ENCODE measurements around the gene CYP2A13. TPM values are rescaled to one million over a fixed set of nuclear protein-coding genes. Genes with fewer than 3 reads are reported as not detected.
A peak's percentile ranks its signal among the peaks of the same experiment; 100 is the strongest.

The CYP2A13 gene
- total and polyA plus RNA-seq, 9 of the 15 experiments (the other 6 are each of a cell fraction or from before 2014, with no cell fraction given): not detected

DNA sequence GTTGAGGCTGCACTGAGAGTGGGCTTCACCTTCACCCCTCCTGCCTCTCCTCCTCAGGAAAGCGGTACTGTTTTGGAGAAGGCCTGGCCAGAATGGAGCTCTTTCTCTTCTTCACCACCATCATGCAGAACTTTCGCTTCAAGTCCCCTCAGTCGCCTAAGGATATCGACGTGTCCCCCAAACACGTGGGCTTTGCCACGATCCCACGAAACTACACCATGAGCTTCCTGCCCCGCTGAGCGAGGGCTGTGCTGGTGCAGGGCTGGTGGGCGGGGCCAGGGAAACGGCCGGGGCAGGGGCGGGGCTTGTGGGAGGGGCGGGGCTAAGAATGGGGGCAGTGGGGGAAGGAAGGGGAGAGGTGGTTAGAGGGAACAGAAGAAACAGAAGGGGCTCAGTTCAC lies 7.5 kb downstream of the CYP2A13 start (continued):
- TF ChIP-seq, protein P1, sequence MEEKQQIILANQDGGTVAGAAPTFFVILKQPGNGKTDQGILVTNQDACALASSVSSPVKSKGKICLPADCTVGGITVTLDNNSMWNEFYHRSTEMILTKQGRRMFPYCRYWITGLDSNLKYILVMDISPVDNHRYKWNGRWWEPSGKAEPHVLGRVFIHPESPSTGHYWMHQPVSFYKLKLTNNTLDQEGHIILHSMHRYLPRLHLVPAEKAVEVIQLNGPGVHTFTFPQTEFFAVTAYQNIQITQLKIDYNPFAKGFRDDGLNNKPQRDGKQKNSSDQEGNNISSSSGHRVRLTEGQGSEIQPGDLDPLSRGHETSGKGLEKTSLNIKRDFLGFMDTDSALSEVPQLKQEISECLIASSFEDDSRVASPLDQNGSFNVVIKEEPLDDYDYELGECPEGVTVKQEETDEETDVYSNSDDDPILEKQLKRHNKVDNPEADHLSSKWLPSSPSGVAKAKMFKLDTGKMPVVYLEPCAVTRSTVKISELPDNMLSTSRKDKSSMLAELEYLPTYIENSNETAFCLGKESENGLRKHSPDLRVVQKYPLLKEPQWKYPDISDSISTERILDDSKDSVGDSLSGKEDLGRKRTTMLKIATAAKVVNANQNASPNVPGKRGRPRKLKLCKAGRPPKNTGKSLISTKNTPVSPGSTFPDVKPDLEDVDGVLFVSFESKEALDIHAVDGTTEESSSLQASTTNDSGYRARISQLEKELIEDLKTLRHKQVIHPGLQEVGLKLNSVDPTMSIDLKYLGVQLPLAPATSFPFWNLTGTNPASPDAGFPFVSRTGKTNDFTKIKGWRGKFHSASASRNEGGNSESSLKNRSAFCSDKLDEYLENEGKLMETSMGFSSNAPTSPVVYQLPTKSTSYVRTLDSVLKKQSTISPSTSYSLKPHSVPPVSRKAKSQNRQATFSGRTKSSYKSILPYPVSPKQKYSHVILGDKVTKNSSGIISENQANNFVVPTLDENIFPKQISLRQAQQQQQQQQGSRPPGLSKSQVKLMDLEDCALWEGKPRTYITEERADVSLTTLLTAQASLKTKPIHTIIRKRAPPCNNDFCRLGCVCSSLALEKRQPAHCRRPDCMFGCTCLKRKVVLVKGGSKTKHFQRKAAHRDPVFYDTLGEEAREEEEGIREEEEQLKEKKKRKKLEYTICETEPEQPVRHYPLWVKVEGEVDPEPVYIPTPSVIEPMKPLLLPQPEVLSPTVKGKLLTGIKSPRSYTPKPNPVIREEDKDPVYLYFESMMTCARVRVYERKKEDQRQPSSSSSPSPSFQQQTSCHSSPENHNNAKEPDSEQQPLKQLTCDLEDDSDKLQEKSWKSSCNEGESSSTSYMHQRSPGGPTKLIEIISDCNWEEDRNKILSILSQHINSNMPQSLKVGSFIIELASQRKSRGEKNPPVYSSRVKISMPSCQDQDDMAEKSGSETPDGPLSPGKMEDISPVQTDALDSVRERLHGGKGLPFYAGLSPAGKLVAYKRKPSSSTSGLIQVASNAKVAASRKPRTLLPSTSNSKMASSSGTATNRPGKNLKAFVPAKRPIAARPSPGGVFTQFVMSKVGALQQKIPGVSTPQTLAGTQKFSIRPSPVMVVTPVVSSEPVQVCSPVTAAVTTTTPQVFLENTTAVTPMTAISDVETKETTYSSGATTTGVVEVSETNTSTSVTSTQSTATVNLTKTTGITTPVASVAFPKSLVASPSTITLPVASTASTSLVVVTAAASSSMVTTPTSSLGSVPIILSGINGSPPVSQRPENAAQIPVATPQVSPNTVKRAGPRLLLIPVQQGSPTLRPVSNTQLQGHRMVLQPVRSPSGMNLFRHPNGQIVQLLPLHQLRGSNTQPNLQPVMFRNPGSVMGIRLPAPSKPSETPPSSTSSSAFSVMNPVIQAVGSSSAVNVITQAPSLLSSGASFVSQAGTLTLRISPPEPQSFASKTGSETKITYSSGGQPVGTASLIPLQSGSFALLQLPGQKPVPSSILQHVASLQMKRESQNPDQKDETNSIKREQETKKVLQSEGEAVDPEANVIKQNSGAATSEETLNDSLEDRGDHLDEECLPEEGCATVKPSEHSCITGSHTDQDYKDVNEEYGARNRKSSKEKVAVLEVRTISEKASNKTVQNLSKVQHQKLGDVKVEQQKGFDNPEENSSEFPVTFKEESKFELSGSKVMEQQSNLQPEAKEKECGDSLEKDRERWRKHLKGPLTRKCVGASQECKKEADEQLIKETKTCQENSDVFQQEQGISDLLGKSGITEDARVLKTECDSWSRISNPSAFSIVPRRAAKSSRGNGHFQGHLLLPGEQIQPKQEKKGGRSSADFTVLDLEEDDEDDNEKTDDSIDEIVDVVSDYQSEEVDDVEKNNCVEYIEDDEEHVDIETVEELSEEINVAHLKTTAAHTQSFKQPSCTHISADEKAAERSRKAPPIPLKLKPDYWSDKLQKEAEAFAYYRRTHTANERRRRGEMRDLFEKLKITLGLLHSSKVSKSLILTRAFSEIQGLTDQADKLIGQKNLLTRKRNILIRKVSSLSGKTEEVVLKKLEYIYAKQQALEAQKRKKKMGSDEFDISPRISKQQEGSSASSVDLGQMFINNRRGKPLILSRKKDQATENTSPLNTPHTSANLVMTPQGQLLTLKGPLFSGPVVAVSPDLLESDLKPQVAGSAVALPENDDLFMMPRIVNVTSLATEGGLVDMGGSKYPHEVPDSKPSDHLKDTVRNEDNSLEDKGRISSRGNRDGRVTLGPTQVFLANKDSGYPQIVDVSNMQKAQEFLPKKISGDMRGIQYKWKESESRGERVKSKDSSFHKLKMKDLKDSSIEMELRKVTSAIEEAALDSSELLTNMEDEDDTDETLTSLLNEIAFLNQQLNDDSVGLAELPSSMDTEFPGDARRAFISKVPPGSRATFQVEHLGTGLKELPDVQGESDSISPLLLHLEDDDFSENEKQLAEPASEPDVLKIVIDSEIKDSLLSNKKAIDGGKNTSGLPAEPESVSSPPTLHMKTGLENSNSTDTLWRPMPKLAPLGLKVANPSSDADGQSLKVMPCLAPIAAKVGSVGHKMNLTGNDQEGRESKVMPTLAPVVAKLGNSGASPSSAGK (IDR thresholded peaks at IDR 0.05): peak; percentile 88
